HG03097 (cell line): ENCODE results near the gene ZMYND10.

Experiments
- ATAC-seq: cut with Tn5 transposase; IDR thresholded peaks from one replicate; pipeline ENCODE4 v1.9.1; 2021; ENCODE audit not compliant: unreplicated experiment, low FRiP score

Gene ZMYND10

DNA sequence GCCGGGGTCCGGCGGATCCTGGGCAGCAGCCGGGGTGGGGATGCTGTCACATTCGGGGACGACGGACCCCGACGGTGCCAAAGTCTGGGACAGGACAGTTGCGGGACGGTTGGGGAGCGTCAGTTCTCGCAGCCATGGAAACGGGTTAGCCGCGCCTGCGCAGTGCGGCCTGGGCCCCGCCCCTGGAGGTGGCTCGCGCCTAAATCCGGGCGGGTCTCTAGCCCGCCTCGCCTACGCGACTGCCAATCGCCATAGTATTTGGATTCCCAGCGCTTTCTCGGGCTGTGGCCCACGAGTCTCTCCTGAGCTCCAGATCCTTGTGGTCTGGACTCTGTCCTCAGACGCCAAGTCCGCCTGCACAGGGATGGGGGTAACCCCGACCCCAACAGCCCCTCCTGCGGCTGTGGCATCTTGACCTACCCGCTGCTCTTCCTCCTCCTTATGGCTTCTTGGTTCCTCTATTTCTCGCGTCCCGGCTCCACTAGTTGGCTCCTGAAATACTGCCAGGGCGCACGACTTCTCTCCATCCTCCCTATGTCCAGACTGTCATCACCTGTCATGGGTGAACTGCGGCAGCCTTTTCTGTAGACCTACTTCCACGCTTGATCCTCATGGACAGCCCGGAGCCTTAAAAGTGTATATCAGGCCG lies at the start of gene ZMYND10:
TSS of gene ZMYND10 (minus strand) at position 147 of the 649 bp plus-strand sequence. CDS start 153 bp downstream, outside the sequence.
- ATAC-seq = no peak

DNA sequence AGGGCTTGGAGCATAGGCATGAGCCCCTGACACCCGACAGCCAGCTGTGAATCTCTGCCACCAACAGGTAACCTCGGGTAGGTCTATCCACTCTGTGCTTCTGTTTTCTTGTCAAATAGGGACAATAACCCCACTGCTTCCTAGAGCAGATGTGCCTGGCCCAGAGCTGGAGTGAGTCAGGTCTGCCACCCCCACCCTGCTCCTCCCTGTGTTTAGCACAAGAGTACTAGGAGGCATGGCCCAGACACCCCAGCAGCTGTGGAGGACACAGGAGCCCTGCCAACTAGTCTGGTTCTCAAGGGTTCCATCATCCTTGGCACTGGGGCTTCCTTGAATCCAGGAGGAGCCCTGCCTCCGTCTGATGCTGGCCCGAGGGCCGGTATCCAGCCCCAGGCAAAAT lies 47.5 kb upstream of the ZMYND10 start:
- ATAC-seq = no peak

DNA sequence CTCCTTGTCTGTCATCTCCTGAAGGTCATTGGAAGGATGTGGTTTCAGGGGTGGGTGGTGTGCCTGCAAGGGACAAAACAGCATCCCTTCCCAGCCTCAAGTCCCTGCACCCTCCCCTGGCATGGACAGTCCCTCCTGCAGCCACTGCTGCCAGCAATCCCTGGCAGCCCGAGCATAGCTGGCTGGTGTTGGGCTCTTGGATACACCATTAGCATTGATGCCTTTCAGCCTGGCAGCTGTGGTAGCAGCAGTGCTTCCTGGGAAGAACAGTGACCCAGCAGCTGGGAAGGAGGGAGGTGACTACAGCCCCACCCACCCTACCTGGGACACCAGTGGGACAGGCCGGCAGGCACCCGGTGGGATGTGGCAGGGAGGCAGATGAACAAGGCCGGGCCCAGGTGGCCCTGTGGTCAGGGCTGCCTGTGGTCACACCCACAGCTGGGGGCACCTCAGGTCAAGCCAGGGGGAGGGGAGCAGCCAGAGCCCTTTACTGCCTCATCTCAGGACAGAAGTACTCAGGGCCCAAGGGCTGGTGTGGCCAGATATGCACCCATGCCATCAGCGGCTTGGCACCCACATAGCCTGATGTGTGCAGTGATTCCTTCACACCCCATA lies 46.7 kb upstream of the ZMYND10 start:
- no peak for ATAC-seq

DNA sequence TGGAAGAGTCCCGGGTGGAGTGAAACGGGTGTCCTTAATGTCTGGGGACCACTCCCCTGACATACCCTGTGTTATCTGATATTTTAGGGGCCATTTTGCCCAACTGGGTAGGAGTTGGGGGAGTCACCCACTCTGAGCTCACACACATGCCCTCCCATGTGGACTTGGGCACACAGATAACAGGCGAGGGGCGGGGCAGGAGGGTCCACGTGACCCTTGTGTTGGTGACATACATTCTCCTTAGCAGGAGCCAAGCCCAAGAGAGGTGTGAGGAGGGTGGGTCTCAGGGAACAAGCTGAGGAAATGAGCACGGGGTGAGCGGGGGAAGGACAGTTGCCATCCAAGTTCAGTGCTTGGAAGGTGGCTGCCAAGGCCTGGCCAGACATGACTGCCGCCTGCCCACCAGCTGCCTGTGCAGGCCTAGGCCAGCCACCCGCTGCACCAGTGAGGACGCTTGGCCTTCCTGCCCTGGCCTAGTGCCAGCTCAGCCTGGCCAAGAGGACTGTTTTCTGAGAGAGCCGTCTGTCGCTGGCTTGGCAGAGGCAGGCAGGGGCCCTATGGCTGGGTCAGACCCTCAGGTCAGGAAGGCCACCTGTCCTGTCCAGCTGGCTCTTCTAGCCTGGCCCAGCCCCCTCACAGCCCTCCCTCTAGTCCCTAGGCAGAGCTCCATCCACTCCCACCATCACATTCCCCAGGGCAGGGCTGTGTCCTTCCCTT lies 45.1 kb upstream of the ZMYND10 start:
- ATAC-seq = no peak

DNA sequence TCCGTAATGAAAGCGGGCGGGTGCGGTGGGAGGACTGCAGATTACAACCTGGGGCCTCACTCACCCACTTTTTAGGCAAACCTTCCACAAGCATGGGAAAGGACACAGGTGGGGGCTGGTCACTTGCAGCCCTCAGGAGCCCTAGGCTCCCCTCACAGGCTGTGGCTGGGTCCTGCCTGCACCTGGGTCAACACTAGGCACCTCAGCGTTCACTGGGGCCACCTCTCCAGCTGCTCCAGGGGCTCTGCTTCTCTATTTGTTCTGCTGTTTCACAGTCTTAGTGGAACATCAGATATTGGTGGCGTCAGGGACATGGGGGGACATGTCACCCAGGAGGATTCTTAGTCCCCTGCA lies 43.9 kb upstream of the ZMYND10 start:
- ATAC-seq = no peak

DNA sequence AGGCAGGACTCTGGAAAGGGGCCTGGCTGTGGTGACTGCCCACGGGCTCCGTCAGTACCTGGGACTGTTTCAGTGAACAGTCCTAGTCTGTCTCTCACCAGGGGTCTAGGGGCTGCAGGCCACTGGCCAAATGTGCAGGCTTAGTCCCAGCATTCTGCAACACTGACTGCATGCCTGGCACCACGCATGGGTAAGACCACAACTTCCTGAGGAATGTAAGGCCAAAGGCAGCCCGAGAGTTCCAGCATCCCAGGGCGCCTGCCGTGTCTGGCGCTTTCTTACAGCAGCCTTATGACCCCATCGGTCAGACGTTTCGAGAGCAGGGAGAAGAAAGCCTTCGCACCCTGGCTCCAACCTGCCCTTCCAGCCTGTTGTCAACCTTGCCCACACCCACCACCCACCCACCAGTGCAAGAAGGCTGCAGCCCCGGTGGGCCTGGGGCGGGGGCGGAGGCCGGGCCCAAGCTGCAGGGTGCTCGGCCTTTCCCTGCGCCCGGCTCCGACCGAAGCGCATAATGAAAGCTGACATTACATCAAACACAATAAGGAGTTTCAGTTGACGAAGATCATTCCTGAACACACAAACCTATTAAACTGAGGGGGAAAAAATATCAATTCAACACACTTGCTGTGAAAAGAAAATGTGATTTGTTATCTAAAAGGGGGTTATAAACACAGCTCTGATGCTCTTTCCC lies 43.3 kb upstream of the ZMYND10 start:
- ATAC-seq = no peak

DNA sequence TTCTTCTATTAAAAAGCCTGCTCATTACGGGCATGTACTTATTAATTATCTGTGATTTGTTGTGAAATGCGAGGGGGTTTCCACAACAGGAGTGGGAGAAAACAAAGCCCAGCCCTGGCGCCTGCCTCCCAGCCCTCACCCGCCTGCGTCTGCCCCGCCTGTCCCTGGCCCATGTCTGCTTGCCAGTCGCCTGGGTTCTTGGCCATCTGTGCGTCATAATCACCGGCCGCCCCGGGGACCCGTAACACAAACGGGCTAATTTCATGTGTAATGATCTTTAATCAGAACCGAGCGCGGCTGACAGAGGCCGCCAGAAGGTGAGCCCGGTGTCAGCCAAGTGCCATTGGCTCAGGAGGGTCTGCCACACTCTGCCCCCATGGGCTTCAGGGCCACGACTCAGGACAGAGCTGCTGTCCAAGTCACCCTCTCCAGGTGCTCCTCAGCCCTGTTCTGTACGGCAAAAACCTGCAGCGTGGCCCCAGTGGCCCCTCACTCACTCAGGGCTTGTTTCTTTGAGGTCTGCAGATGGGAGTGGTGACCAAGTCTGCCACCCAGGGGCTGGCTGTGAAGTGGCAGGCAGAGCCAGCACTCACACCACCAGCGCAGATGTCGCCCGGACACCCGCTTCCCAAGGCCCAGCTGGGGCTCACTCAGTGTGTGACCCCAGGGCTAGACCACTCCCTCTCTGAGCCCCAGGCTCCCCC lies 42.6 kb upstream of the ZMYND10 start:
- ATAC-seq = no peak

DNA sequence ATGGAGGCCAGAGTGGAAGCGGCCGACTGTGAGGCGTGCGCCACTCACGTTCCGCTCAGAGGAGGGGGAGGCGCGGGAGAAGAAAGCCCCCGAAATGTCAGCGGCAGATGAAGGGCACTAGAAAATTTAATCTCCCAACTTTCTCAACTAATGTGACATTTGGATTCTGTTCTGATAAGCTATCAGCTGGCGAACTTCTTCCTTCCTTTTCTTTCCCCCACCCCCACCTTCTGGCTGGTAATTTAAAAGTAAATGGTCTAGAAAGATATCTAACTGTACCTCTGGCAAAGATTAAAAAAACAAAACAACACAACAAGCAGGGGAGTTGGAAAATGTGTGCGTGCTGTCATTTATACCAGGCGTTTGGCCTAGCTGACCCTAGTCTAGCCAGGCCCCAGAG lies 40.2 kb upstream of the ZMYND10 start:
- ATAC-seq = no peak

DNA sequence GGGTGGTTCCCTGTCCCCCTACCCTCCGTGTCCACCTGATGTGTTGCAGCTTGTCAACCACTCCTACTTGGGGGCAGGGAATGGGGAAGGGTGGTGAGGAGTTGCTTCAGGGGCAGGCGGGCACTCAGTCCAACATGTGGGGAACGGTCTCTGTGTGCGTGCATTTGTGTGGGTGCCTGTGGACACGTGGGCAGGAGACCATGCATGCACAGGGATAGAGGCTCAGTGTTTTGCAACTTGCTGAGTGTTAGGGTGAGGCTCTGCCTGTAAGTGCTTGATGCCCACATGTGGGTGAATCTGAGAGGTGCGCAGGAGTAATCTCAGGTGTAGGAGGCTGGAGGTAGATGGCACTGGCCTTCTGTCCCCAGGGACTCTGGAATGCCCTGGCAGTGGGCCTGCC lies 38.2 kb upstream of the ZMYND10 start:
- ATAC-seq = no peak

DNA sequence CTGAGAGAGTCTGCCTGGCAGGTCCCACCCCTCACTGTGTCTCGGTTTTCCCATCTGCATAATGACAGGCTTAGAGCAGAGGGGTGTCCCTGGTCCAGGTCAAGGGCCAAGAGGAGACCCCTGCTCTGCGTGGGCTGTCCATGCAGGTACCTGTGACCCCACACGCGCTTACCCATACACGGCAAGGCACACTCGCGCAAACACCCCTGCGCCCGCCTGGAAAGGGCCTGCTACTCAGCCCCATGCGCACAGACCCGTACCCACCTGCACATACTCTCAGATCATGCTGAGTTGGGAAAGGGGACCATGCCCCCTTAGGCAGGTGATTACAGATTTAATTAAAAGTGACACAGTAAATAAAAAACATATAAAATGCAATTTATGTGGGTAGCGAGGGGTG lies 37.2 kb upstream of the ZMYND10 start:
- no peak for ATAC-seq

DNA sequence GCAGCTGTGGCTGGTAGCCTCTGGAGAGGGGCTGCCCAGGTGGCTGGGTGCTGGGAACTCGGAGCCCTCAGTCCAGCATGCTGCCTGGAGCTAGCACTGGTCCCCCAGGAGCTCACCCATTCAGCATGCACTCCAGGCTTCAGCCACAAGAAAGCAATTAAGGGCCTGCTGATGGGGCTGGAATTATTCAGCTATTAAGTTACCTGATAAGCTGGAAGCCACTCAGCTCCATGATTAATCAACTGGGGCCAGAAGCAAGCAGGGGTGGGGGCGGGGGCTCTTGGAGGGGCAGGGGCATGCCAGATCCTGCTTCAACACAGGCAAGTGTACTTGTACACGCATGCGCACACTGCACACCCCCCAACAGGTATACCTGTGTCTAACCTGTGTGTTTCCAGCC lies 35.9 kb upstream of the ZMYND10 start:
- no peak for ATAC-seq

DNA sequence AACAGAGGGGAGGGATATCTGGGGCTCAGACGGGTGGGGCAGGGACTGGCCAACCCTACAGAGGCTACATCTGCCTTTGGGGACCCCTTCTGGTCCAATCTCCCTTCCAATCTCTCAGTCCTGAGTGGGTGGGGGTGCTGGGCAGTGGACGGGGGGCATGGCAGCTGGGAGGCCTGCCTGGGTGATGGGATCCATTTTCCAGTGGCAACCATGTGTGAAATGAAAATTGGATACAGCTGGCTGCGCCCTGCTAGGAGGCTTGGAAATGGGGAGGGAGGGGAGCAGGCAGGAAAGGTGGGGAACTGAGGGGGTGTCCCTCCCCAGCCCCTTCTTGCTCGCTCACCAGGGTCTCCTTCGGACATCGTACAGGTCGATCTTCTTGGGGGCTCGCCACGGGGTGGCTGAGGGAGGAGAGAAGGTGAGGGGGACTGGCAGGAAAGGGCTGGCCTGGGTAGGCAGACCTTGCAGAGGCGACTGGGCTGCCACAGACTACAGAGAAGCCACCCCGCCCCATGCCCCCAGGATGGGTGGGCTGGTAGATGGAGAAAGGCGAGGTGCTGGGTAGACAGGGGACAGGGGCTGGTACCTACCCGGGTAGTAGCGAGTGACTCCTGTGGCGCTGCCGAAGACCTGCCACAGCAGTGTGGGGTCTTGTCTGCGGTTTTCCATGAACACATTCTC lies 35.0 kb upstream of the ZMYND10 start:
- ATAC-seq = no peak

DNA sequence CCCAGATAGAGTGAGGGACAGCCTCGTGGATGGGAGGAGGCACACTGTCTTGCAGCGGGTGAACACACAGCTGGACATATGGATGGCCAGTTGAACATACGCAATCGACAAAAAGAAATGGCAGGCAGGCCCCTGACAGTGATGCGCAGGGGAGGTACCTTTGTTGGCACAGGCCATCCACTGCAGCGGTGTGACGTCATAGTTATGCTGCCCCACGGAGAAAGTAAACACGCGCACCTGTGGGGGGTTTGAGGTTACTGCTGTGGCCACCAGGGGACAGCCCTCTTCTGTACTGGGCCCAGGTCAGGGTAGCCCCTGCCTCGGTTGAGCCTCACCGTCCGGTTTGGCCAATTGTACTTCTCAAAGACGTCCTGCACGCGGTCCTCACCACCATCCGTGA lies 33.2 kb upstream of the ZMYND10 start:
- no peak for ATAC-seq

DNA sequence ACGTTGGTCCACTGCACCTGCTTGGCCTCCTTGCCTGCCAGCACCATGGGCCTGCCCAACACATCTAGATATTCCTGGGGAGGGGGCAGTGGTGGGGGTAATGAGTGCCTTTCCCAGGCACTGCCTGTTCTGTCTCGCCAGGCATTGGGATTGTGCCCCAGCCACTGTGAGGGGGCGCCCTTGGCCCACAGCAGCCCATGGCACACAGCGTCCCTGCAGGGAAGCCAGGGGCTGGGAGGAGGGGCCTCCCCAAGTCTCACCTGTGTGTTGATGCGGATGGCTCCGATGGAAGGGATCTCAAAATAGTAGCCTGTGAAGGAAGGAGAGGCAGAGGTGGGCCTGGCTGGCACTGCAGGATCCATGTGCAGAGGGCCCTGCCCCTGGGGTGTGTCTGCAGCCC lies 32.5 kb upstream of the ZMYND10 start:
- no peak for ATAC-seq

DNA sequence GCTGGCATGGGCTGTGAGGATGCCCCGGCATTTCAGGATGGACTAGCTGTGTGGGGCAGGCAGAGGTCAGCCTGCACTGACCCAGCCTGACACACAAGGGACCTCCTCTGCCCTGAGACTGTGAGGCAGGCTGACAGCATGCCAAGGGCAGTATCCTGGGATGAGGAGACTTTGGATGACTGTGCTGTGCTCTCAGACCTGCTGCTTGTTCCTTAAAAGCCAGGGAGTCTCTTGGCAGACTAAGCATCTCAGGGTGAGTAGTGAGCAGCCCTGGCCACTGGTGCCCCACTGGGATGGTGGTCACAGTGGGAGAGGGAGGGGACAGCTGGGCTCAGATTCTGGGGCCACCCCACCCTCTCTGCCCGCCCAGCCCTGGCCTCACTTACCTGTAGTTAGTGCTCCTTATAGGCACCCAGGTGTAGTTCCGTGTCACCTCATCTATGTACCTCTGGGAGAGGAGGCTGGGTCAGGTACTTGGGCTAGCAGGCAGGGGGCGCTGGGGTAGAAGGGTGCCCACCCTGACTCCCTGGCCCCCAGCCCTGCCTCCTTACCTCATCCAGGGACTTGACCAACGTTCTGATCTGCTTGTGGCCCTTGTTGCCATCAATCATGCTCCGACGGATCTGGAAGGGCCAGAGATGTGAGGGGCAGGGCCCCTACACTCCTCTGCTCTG lies 29.9 kb upstream of the ZMYND10 start:
- ATAC-seq = no peak

DNA sequence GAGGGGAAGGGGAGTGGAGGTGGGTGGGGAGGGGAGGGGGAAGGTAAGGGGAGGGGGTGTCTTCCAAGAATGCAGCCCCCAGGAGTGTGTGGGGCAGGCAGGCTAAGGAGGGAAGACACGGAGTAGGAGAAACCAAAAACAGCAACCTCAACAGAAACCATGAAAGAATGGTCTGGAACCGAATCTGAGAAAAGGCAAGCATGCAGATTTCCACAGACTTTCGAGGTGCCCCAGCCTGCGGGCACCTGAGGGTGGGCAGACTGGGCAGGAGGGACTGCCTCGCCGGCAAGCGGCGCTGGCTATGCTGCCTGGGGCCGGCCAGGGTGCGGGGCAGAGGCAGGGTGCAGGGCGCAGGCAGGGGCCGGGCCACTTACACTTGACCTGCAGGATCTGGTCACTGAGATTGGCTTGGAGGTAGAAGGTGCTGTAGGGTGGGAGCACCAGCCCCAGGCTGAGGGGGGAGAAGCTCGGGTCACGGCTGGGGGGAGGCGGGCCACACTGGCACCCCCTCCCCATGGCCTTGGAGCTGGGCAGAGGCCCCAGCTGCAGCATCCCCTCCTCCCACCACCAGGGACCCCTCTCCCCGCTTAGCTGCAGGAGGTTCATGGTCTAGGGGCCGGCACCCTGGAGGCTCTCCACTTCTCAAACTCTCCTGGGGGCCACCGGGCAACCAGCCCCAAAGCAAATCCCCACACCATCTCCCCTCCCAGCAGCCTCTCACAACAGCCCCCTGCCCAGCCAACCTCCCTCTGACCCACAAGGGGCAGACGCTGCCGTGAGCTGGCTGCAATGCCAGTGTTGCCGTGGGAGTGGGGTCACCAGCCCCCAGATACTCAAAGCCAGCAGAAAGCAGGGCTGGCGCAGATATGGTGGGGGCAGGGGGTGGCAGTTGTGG lies 29.1 kb upstream of the ZMYND10 start:
- no peak for ATAC-seq

DNA sequence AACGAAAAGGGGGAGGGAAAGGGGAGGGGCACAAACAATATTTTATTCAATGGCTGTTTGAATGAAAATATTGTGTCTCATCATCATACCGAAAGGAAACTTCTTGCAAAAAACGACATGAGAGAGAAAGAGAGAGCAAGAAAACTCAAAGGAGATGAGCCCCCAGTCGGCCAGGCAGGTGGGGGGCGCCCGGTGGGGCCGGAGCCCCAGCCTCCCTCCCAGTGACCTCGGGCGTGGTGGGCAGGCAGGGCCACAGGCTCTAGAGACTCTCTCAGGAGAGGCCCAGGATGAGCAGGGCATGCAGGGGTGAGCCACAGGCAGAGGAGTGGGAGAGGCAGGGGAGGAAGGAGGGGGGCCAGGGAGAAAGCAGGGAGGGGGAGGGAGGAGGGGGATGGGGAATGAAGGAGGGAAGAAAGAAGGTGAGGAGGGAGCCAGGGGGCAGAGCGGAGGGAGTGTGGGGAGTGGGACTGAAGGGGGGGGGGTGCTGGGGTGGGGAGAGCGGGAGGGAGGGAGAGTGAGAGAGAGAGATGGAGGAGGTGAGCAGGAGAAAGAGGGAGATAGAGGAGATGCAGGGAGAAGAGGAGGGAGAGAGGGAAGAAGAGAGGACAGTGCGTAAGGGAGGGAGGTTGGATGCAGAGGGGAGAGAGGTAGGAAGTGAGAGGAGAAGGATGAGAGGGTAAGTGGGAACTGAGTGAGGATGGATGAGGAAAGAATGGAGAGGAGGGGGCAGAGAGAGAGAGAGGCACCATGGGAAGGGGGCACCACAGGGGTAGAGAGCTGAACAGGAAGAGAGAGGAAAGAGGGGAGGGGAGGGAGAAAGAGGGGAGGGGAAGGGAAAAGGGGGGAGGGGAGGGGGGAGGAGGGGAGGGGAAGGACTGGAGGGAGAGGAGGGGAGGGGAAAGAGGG lies 27.9 kb upstream of the ZMYND10 start:
- ATAC-seq = no peak

DNA sequence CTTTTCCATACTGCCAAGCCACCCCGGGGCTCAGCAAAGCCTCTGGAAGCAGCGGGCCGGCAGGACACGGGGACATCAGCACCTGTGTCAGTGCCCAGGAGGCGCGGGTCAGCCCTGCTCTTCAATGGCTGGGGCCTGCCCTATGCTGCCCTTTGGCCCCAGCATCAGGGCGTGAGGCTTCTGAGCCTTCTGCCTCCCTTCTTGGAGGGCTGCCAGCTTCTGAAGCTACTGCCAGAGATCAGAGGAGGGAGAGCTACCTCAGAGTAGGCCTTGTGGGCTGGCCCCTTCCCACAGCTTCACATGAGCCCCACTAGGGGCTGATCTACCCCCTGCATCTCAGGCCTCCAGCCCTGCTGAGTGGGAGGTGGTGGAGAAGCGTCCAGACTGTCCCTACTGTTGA lies 26.8 kb upstream of the ZMYND10 start:
- no peak for ATAC-seq
